ENCODE measurements around the gene DDN. TPM values are rescaled to one million over a fixed set of nuclear protein-coding genes. Genes with fewer than 3 reads are reported as not detected.

Gene DDN
- total and polyA plus RNA-seq, 2 donors (not counting 3 experiments of a cell fraction or from before 2014, with no cell fraction given): 0.07 to 0.22 TPM

DNA sequence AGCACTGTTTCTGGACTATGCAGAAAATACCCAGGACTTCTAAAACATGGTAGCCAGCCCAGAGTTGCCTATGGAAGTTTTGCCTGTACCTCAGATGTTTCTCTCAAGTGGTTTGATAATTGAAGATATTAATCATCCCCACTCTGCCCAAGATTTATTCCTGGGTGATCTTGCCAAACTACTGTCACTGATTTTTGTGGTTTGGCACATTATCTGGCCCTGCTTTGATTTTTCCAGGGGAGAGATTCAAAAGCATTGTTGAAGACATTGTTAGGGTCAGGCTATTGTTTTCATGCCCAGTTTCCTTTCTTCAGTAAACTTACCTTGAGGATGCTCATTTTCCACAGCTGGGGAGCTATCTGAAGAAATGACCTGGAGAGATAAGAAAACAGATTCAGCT is 13.6 kb upstream of the DDN start:
- BruUV-seq (replicated peaks): no TSS peak
- no peak for DNase-seq (ENCODE audit: low read depth, low spot score)
- H3K4me2 ChIP-seq (ENCODE audit: insufficient read depth, low read length): no peak overlapping the region
- POLR2A ChIA-PET: no interaction called here
- peaks cover 7% of the 10 kb centered on the region for H3K79me2 ChIP-seq (ENCODE audit: control insufficient read depth, insufficient read depth, low read length)
- H4K20me1 ChIP-seq (replicated peaks; ENCODE audit: control insufficient read depth, extremely low read depth, insufficient read depth, low read length): no peaks in the 10 kb centered on the region
- no peaks in the 10 kb centered on the region for H3K27me3 ChIP-seq (ENCODE audit: control insufficient read depth in 2 of 2, insufficient read depth in 2 of 2, low read length in 2 of 2)
- H3K36me3 ChIP-seq (ENCODE audit: control insufficient read depth in 2 of 2, extremely low read depth in 1 of 2, insufficient read depth in 2 of 2, low read length in 2 of 2): peaks cover 3 to 8% of the 10 kb centered on the region in 2 experiments
- peaks cover 6% of the 10 kb centered on the region for H3K4me1 ChIP-seq (ENCODE audit: control insufficient read depth, extremely low read depth, insufficient read depth, low read length)
- TF ChIP-seq FOS (IDR thresholded peaks at IDR 0.05; ENCODE audit: borderline replicate concordance, insufficient read depth, low read length): no peak
- TF ChIP-seq, protein P1, sequence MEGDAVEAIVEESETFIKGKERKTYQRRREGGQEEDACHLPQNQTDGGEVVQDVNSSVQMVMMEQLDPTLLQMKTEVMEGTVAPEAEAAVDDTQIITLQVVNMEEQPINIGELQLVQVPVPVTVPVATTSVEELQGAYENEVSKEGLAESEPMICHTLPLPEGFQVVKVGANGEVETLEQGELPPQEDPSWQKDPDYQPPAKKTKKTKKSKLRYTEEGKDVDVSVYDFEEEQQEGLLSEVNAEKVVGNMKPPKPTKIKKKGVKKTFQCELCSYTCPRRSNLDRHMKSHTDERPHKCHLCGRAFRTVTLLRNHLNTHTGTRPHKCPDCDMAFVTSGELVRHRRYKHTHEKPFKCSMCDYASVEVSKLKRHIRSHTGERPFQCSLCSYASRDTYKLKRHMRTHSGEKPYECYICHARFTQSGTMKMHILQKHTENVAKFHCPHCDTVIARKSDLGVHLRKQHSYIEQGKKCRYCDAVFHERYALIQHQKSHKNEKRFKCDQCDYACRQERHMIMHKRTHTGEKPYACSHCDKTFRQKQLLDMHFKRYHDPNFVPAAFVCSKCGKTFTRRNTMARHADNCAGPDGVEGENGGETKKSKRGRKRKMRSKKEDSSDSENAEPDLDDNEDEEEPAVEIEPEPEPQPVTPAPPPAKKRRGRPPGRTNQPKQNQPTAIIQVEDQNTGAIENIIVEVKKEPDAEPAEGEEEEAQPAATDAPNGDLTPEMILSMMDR (IDR thresholded peaks at IDR 0.05; ENCODE audit: extremely low read depth in 1 of 2, insufficient read depth in 1 of 2, low read depth in 1 of 2, low read length in 2 of 2): no peak
- TF ChIP-seq, protein P2, sequence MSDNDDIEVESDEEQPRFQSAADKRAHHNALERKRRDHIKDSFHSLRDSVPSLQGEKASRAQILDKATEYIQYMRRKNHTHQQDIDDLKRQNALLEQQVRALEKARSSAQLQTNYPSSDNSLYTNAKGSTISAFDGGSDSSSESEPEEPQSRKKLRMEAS (IDR thresholded peaks at IDR 0.05; ENCODE audit: insufficient read depth, insufficient read length): no peak
- no peak for TF ChIP-seq EZH2 (IDR thresholded peaks at IDR 0.05; ENCODE audit: borderline replicate concordance, low read depth, low read length, severe bottlenecking)
- TF ChIP-seq JUN (IDR thresholded peaks at IDR 0.05; ENCODE audit: borderline replicate concordance, insufficient read depth, insufficient read length, low read depth): no peak
- no peak for TF ChIP-seq GATA2 (IDR thresholded peaks at IDR 0.05; ENCODE audit: insufficient read depth, insufficient read length, low read depth, low read length)
- no peak for TF ChIP-seq MYC (IDR thresholded peaks at IDR 0.05; ENCODE audit: low read depth, low read length)
- no peak for TF ChIP-seq POLR2AphosphoS5 (IDR thresholded peaks at IDR 0.05; ENCODE audit: insufficient read depth, low read depth, low read length)
- TF ChIP-seq POLR2A (IDR thresholded peaks at IDR 0.05; ENCODE audit: low read depth, low read length): no peak
- dilution Hi-C loops (cut with MboI; ENCODE audit: extremely low pct_ligation_motif_present, low sequenced_read_pairs) (no loop called here), intact Hi-C loops (cut with micrococcal nuclease) (no loop called here)
- no peak overlapping the region for H2AFZ ChIP-seq (ENCODE audit: low read depth, low read length)
- H3K27ac ChIP-seq (ENCODE audit: insufficient read depth, low read depth, low read length): no peak overlapping the region
- no peaks in the 10 kb centered on the region for H3K9me1 ChIP-seq (replicated peaks; ENCODE audit: control insufficient read depth, extremely low read depth, insufficient read depth, low read length)
- no peak overlapping the region for H3K9ac ChIP-seq (replicated peaks; ENCODE audit: extremely low read depth, insufficient read depth, low read length)
- CTCF ChIA-PET: interaction anchor here (1.4 to 8.7 kb wide), 2 partner anchors 17 to 25 kb away, joined by 3 to 115 read pairs; no protein-coding TSS in a partner anchor
- H3K9me3 ChIP-seq (replicated peaks; ENCODE audit: control insufficient read depth, insufficient read depth, low read length): no peaks in the 10 kb centered on the region
- no peak overlapping the region for H3K4me3 ChIP-seq (replicated peaks in 1 of 3; ENCODE audit: insufficient read depth in 1 of 3, low read depth in 1 of 3, low read length in 3 of 3)
- no peak for FAIRE-seq

All from endothelial cell of umbilical vein (primary cell).